Thoracic aorta (tissue), 2 donors: Measurements from ENCODE around the gene FBXW7. TPM values are rescaled to one million over a fixed set of nuclear protein-coding genes. Genes with fewer than 3 reads are reported as not detected.

Experiments used
- ATAC-seq: fragments of 150-250 bp; one replicate; pipeline ENCODE4 v1.8.0; 2017; ENCODE audit warnings: low read depth; ENCODE audit not compliant: insufficient number of reproducible peaks, low FRiP score
- DNase-seq: peaks from one replicate; pipeline ENCODE4 v3.0.0-alpha.2; 2020; ENCODE audit warnings: low spot score
- H3K27ac ChIP-seq, 2 donors: fragments of 200-600 bp; sonication (generic); 1 replicate in 1 of 2; 2 replicates in 1 of 2; pipeline ENCODE4 v1.5.1; 2016; ENCODE audit warnings: mild to moderate bottlenecking in 2 of 2, moderate library complexity in 2 of 2
- H3K27me3 ChIP-seq: fragments of 200-600 bp; sonication (generic); replicated peaks from 2 replicates; pipeline ENCODE4 v1.6.0; 2016; ENCODE audit warnings: mild to moderate bottlenecking; ENCODE audit not compliant: insufficient read depth
- H3K36me3 ChIP-seq: fragments of 200-600 bp; sonication (generic); one replicate; pipeline ENCODE4 v1.5.1; 2016
- H3K4me1 ChIP-seq, 2 donors: fragments of 200-600 bp; sonication (generic); 1 replicate in 1 of 2; 2 replicates in 1 of 2; pipeline versions ENCODE4 v1.5.1 to v1.6.0; 2016; ENCODE audit warnings: low read depth in 2 of 2, mild to moderate bottlenecking in 1 of 2; ENCODE audit not compliant: control insufficient read depth in 1 of 2
- H3K4me3 ChIP-seq: fragments of 200-600 bp; sonication (generic); 2 replicates; pipeline ENCODE4 v1.5.1; 2016; ENCODE audit warnings: mild to moderate bottlenecking
- H3K9me3 ChIP-seq: fragments of 200-600 bp; sonication (generic); 2 replicates; pipeline ENCODE4 v1.5.1; 2016
- CTCF ChIP-seq: fragments of 200-600 bp; sonication (generic); IDR thresholded peaks from one replicate; pipeline ENCODE4 v1.5.1; 2019; ENCODE audit warnings: antibody characterized with exemption
- total RNA-seq, 2 donors: library from RNA; depleted of rRNA; stranded (reverse); fragments of >200 nt; gene quantifications; one replicate each; pipeline versions ENCODE4 v1.1.0 to v1.2.3, GENCODE V29; 2016

The FBXW7 gene
- total RNA-seq, 2 donors from 2014 or later, result 31.5 to 92.6 TPM

GRCh38 chr4:152515678-152516077 is 20.2 kb downstream of the FBXW7 start:
- no peak overlapping the region for H3K27ac ChIP-seq
- no peak for TF ChIP-seq CTCF
- H3K27me3 ChIP-seq, result no peaks in the 10 kb centered on the region
- DNase-seq, result no peak
- ATAC-seq, result no peak
- no peaks in the 10 kb centered on the region for H3K9me3 ChIP-seq
- H3K36me3 ChIP-seq, result no peaks in the 10 kb centered on the region
- peaks cover 3 to 8% of the 10 kb centered on the region in 2 donors for H3K4me1 ChIP-seq
- H3K4me3 ChIP-seq, result no peak overlapping the region

GRCh38 chr4:152514356-152514755 is 21.5 kb downstream of the FBXW7 start:
- Histone ChIP-seq H3K36me3 (no peaks in the 10 kb centered on the region), H3K27me3 (no peaks in the 10 kb centered on the region), H3K4me1 (peaks cover 3 to 8% of the 10 kb centered on the region in 2 donors), H3K4me3 (no peak overlapping the region), H3K9me3 (no peaks in the 10 kb centered on the region), H3K27ac (no peak overlapping the region)
- TF ChIP-seq CTCF, result no peak
- ATAC-seq (no peak), DNase-seq (no peak)

- Histone ChIP-seq H3K4me3 (no peak overlapping the region), H3K36me3 (no peaks in the 10 kb centered on the region), H3K9me3 (no peaks in the 10 kb centered on the region), H3K4me1 (peaks cover 3 to 8% of the 10 kb centered on the region in 2 donors), H3K27ac (no peak overlapping the region), H3K27me3 (no peaks in the 10 kb centered on the region)
- TF ChIP-seq CTCF, result no peak
- ATAC-seq (no peak), DNase-seq (no peak)
Observed at GRCh38 chr4:152513078-152513477, 22.8 kb downstream of the FBXW7 start.

- Histone ChIP-seq H3K4me1 (peaks cover 3 to 8% of the 10 kb centered on the region in 2 donors), H3K4me3 (no peak overlapping the region), H3K27ac (no peak overlapping the region), H3K36me3 (no peaks in the 10 kb centered on the region), H3K27me3 (no peaks in the 10 kb centered on the region), H3K9me3 (no peaks in the 10 kb centered on the region)
- no peak for TF ChIP-seq CTCF
- DNase-seq (no peak), ATAC-seq (no peak)
Observed at GRCh38 chr4:152512483-152512882, 23.4 kb downstream of the FBXW7 start.

GRCh38 chr4:152510349-152511147 is 25.3 kb downstream of the FBXW7 start:
- DNase-seq, result no peak
- H3K27ac ChIP-seq, result no peak overlapping the region
- no peak for ATAC-seq
- no peaks in the 10 kb centered on the region for H3K27me3 ChIP-seq
- no peaks in the 10 kb centered on the region for H3K36me3 ChIP-seq
- H3K4me3 ChIP-seq, result no peak overlapping the region
- no peak for TF ChIP-seq CTCF
- H3K9me3 ChIP-seq, result no peaks in the 10 kb centered on the region
- H3K4me1 ChIP-seq, result peaks cover under 1 to 3% of the 10 kb centered on the region in 2 donors
